Activated CD8-positive, alpha-beta memory T cell treated with anti-CD3 and anti-CD28 coated beads, Interleukin-2, amount 50 U/mL, for 1 hour (primary cell): ENCODE measurements around the gene SCRG1.

Experiments
- DNase-seq: peaks from one replicate; pipeline ENCODE4 v3.0.0-alpha.2; 2020; ENCODE audit errors: extremely low read depth

Gene SCRG1

GRCh38 chr4:173362666-173363065 is 36.2 kb downstream of the SCRG1 start:
- DNase-seq = no peak

DNA sequence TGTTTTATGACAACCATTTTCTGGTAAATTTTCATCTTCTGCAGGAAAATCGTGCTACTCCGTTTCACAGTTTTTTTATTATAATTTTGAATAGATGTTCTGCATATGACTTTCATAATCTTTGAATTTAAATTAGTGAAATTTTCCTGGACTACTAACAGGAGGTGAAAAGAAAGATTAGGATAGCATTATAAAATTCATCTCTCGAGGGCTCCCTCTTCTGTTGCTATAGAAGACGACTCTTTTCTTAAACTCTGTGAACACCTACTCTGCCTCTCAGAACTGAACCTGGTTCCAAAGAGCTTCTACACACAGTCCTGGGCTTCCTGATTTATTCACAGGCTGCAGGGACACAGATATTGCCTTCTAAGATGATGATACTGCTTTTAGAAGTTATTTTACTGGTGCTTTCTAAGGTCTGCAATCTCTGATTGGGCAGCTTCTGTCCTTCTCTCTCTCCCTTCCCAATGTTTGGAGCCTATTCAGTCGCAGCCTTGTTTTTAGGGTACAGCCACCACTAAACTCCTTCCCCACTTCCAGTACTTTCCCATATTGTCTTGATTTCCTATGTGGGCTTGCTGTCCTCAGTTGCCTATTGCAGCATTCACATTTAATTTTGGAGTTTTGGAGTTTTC is 38.2 kb downstream of the SCRG1 start:
- no peak for DNase-seq

DNA sequence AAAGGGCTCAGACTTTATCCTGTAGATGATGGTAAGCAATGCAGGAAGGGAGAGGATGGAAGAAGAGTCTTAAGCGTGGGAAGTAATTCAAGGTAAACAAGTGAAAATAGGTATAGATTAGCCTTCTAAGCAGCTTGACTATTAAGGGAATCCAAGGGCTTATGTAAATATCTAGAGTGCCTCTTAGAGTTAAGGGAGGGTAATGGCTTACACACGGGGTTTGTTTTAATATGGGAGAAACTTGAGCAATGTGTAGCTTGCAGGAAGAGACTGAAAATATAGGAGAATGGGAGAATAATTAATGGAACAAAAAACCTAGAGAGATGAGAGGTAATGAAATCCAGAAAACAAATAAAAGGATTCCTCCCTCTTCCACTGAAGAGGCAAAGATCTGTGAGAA is 41.0 kb downstream of the SCRG1 start:
- no peak for DNase-seq

GRCh38 chr4:173347467-173347866 is 51.4 kb downstream of the SCRG1 start:
- no peak for DNase-seq

DNA sequence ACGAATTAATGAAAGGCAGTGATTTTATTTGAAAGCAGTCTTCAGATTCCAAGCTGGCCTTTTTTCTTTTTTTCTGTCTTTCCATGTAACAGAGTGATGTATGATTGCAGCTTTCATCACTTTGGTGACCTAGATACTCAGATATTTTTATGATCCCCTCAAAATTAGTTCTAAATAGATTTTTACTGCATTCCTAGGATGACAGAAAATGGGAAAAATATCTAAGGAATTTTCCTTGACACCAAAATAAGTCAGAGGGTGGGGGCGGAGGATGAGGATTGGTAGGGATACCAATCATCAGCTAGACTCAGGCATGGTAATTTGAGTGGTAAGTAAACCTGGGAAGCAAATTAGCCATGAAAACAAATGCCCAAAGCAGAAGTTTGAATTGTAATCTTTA is 52.8 kb downstream of the SCRG1 start:
- no peak for DNase-seq

GRCh38 chr4:173345648-173346047 is 53.3 kb downstream of the SCRG1 start:
- DNase-seq = no peak

DNA sequence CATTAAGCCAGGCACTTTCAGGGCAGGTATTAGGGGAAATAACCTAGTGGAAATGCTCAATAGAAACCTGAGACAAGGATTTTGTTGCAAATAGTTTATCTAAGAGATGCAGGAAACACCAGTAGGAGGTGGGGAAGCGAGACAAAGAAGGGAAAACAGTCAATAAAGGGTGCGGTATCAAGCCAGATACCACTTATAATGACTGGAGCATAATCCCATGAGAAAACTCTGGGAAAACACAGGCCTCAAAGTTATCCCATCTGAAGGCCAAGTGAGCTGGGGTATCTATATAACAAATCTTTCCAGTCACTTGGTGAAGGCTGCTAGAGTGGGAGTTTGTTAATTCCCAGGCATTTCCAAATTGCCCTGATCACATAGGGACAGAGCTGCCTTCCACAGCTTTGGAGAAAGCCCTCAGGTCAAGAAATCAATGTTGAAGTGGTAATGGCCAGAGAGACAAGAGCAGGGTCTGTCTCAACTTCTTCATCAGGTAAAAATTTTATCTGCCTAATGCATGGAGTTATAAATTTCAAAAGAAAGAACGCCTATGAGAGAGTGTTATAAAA is 55.0 kb downstream of the SCRG1 start:
- DNase-seq = no peak

- DNase-seq = no peak
These were observed 61.5 kb downstream of the SCRG1 start for GRCh38 chr4:173337463-173337862.

DNA sequence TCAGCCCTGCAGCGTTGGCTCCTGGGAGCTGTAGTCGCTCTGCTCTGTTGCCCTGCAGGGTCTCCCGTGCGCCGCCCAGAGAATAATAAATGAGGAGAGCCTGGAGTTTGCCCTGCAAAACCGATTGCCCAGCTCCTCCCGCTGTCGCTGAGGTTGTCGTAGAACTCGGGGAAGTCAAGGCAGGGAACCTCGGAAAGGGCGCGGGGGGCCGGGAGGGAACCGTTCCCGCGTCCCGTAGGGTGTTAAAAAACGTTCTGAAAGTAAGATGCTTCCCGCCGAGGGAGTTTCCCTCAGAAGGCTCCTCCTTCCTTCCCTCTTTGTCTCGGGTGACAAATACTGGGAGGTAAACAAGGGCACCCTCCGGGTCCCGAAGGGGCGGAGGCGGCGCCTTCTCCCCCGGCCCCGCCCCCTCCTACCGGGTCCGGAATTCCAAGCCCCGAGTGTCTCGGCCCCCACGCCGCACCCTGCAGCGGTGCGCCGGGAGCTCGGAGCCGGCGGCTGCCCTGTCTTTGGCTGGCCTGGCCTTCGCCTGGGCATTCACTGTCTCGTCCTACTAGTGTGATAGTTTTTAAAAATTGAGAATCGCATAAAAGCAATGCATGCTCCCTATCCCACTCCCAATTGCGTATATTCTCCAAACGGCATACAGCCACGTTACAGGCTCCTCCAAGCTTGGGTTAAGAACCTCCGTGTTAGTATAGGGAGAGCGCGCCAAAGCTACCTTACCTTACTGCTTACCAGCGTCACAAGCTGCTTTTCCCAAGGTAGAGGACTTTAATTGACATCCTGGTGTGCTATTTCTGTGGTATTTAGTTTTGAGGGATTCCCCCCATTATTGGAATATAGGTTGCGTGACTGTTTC is 63.8 kb downstream of the SCRG1 start:
- DNase-seq = no peak
